Muscle layer of colon (tissue), 2 donors: ENCODE results near the gene TANC1.
"Not testable (repeated sequence)": the region's sequence is repeated elsewhere in the genome, so short reads cannot be mapped to it uniquely, and the experiment has no call there.

Source experiments
- H3K27ac ChIP-seq: one replicate; pipeline ENCODE4 v1.7.0; 2013; ENCODE audit warnings: low read depth, mild to moderate bottlenecking, low read length, moderate library complexity
- H3K27me3 ChIP-seq, 2 donors: one replicate each; pipeline ENCODE4 v1.7.0; 2013; ENCODE audit warnings: low read length in 2 of 2, mild to moderate bottlenecking in 2 of 2; ENCODE audit not compliant: insufficient read depth in 2 of 2, control insufficient read depth in 1 of 2
- H3K36me3 ChIP-seq: one replicate; pipeline ENCODE4 v1.7.0; 2013; ENCODE audit warnings: mild to moderate bottlenecking, low read length; ENCODE audit not compliant: insufficient read depth
- H3K4me1 ChIP-seq: one replicate; pipeline ENCODE4 v1.7.0; 2013; ENCODE audit warnings: mild to moderate bottlenecking, low read length; ENCODE audit not compliant: insufficient read depth
- H3K4me3 ChIP-seq, 2 donors: one replicate each; pipeline ENCODE4 v1.7.0; 2013; ENCODE audit warnings: low read length in 2 of 2, low read depth in 1 of 2, mild to moderate bottlenecking in 1 of 2, moderate library complexity in 1 of 2
- H3K9ac ChIP-seq: one replicate; pipeline ENCODE4 v1.7.0; 2013; ENCODE audit warnings: low read length
- H3K9me3 ChIP-seq: one replicate; pipeline ENCODE4 v1.7.0; 2013; ENCODE audit warnings: mild to moderate bottlenecking, low read length
- donor health status: abdominal sarcoma.
- donor health status: Adenocarcinoma of cecum.

Gene TANC1

DNA sequence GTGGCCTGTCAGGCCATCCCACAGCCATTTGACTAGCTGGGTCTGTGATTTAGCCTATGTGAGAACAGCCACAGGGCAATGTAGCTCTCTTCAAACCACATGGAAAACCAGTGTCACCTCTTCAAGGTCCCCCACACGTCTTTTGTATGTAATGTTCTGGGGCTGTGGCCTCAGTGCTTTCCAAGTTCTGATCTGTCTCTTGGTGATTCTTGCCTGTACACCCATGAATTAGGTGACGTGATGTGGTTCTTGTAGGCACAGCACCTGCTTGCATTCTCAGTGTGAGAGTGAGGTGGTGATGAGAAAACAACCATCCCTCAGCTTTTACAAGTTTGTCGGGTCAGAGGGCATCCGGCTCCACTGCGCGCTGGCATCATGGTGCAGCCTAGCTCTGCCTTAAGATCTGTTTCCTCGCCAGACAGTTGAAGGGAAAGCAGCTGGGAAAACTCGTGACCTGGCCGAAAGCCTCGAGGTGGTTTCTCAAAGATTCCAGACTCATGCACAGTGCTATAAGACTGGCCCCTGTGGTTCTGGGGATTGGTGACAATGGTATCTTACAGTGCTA lies 125.8 kb downstream of the TANC1 start:
- Histone ChIP-seq H3K9ac (no peak overlapping the region), H3K27me3 (no peaks in the 10 kb centered on the region), H3K36me3 (no peaks in the 10 kb centered on the region), H3K9me3 (no peaks in the 10 kb centered on the region), H3K4me1 (peaks cover 65% of the 10 kb centered on the region), H3K27ac (peak overlapping the region; percentile 65), H3K4me3 (no peak overlapping the region)

- Histone ChIP-seq H3K27me3 (no peaks in the 10 kb centered on the region), H3K9ac (no peak overlapping the region), H3K36me3 (no peaks in the 10 kb centered on the region), H3K4me1 (peaks cover 50% of the 10 kb centered on the region), H3K27ac (no peak overlapping the region), H3K4me3 (no peak overlapping the region), H3K9me3 (no peaks in the 10 kb centered on the region)
Observed at GRCh38 chr2:159095813-159096212, 127.4 kb downstream of the TANC1 start.

- H3K36me3 ChIP-seq, H3K9ac ChIP-seq, H3K27me3 ChIP-seq, H3K27ac ChIP-seq, H3K9me3 ChIP-seq, H3K4me3 ChIP-seq: not testable (repeated sequence)
- peaks cover 44% of the 10 kb centered on the region for H3K4me1 ChIP-seq
Observed at GRCh38 chr2:159096302-159096855, 127.9 kb downstream of the TANC1 start.

GRCh38 chr2:159096901-159097300 lies 128.5 kb downstream of the TANC1 start:
- peaks cover 39% of the 10 kb centered on the region for H3K4me1 ChIP-seq
- H3K27me3 ChIP-seq, result no peaks in the 10 kb centered on the region
- H3K36me3 ChIP-seq, result no peaks in the 10 kb centered on the region
- no peak overlapping the region for H3K4me3 ChIP-seq
- no peak overlapping the region for H3K9ac ChIP-seq
- no peaks in the 10 kb centered on the region for H3K9me3 ChIP-seq
- no peak overlapping the region for H3K27ac ChIP-seq

DNA sequence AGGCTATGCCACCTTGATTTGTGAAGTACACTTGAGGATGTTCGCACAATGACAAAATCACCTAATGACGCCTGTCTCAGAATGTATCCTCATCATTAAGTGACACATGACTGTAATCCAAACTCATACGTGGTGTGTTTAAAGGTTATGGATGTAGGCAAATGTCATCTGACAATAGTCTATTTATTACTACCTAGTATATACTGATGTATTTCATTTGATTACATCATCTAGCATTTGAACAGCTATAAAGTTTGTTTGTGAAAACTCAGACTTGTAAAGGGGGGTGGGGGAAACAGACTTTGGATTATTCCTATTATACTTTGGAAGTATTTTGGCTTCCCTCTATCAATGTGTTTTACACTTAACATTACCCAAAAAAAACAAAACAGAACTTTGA lies 129.9 kb downstream of the TANC1 start:
- Histone ChIP-seq H3K9me3 (no peaks in the 10 kb centered on the region), H3K27ac (no peak overlapping the region), H3K36me3 (no peaks in the 10 kb centered on the region), H3K4me3 (no peak overlapping the region), H3K9ac (no peak overlapping the region), H3K4me1 (peaks cover 24% of the 10 kb centered on the region), H3K27me3 (no peaks in the 10 kb centered on the region)

- Histone ChIP-seq H3K9ac (no peak overlapping the region), H3K4me1 (peaks cover 18% of the 10 kb centered on the region), H3K27me3 (no peaks in the 10 kb centered on the region), H3K27ac (no peak overlapping the region), H3K9me3 (no peaks in the 10 kb centered on the region), H3K4me3 (no peak overlapping the region), H3K36me3 (no peaks in the 10 kb centered on the region)
Observed at GRCh38 chr2:159098921-159099411, 130.5 kb downstream of the TANC1 start.

GRCh38 chr2:159101755-159102489 lies 133.5 kb downstream of the TANC1 start:
- H3K9me3 ChIP-seq, result no peaks in the 10 kb centered on the region
- H3K36me3 ChIP-seq, result no peaks in the 10 kb centered on the region
- no peak overlapping the region for H3K27ac ChIP-seq
- no peaks in the 10 kb centered on the region for H3K27me3 ChIP-seq
- H3K9ac ChIP-seq, result no peak overlapping the region
- peaks cover 7% of the 10 kb centered on the region for H3K4me1 ChIP-seq
- H3K4me3 ChIP-seq, result no peak overlapping the region

- no peak overlapping the region for H3K27ac ChIP-seq
Observed at GRCh38 chr2:159103411-159103810, 135.0 kb downstream of the TANC1 start.

GRCh38 chr2:159106109-159106508 lies 137.7 kb downstream of the TANC1 start:
- Histone ChIP-seq H3K27ac (no peak overlapping the region), H3K9ac (no peak overlapping the region), H3K36me3 (no peaks in the 10 kb centered on the region), H3K4me1 (peaks cover 1% of the 10 kb centered on the region), H3K4me3 (no peak overlapping the region), H3K27me3 (no peaks in the 10 kb centered on the region), H3K9me3 (no peaks in the 10 kb centered on the region)

More at GRCh38 chr2:159103411-159103810, 135.0 kb downstream of the TANC1 start:
- Histone ChIP-seq H3K9ac (no peak overlapping the region), H3K27me3 (no peaks in the 10 kb centered on the region), H3K4me1 (peaks cover 7% of the 10 kb centered on the region), H3K4me3 (no peak overlapping the region), H3K9me3 (no peaks in the 10 kb centered on the region), H3K36me3 (no peaks in the 10 kb centered on the region)

GRCh38 chr2:159108181-159108893 lies 139.9 kb downstream of the TANC1 start:
- Histone ChIP-seq H3K9ac (no peak overlapping the region), H3K27me3 (no peaks in the 10 kb centered on the region), H3K4me1 (peaks cover 4% of the 10 kb centered on the region), H3K4me3 (no peak overlapping the region), H3K9me3 (no peaks in the 10 kb centered on the region), H3K36me3 (no peaks in the 10 kb centered on the region), H3K27ac (no peak overlapping the region)

- Histone ChIP-seq H3K36me3 (no peaks in the 10 kb centered on the region), H3K4me1 (peaks cover 4% of the 10 kb centered on the region), H3K27ac (no peak overlapping the region), H3K4me3 (no peak overlapping the region), H3K9ac (no peak overlapping the region), H3K27me3 (no peaks in the 10 kb centered on the region), H3K9me3 (no peaks in the 10 kb centered on the region)
Observed at GRCh38 chr2:159109517-159109916, 141.1 kb downstream of the TANC1 start.
